ENCODE measurements around the gene ORAI1.
A peak's percentile ranks its signal among the peaks of the same experiment; 100 is the strongest.
"Not testable (repeated sequence)": the region's sequence is repeated elsewhere in the genome, so short reads cannot be mapped to it uniquely, and the experiment has no call there.

Gene ORAI1

DNA sequence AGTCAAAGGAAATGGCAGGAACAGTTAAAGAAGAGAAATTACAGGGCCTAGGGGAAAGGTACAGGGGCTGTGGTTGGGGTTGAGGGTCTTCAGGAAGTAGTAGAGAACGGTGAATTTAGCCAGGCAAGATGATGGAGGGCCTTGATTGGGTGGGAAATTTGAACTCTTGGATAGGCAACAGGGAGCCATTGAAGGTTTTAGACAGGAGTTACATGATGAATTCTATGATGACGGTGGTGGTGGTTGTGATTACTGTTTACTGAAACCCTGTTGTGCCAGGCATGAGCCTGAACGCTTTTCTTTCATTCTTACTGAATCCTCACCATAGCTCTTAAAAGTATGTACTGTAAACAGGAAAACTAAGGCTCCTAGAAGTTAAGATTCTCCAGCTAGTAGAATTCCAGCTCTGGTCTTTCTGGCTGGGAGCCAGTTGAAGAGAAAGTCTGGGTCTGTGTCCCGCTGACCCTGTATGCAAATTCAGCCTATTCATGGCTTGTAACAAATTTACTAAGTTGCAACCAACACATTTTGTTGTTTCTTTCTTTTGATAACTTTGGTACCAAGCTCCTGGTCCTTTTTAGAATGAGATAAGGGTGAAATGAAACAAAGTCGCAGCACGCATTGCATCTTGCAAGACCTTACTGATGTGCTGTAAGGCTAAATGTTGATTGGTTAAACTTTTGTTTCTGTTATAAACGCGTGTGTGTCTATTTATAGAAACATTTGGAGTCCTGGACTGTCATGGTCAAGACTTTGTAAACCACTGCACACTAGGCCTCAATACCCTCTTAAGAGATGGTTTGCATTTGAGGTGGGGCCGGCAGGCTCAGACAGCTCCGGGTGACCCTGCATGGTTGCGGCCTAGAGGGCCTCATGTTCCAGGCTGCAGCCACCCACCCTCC, 6.0 kb downstream of the ORAI1 start:
- CTCF ChIA-PET: interaction anchor here (0.5 to 4.1 kb wide), 8 partner anchors 9 to 1593 kb away, joined by 3 to 18 read pairs (median 4); no protein-coding TSS in a partner anchor
- H3K9me3 ChIP-seq (ENCODE audit: control extremely low read depth in 1 of 5, control insufficient read depth in 4 of 5, insufficient read depth in 2 of 5, low read depth in 1 of 5, low read length in 4 of 5): no peaks in the 10 kb centered on the region
- POLR2A ChIA-PET: no interaction called here
- H3K4me1 ChIP-seq (ENCODE audit: control extremely low read depth in 1 of 4, control insufficient read depth in 4 of 4, insufficient read depth in 4 of 4, low read length in 3 of 4): peaks cover 22 to 86% (median 73%) of the 10 kb centered on the region in 4 experiments
- peak overlapping the region; percentile 47 to 66 for H3K27ac ChIP-seq (ENCODE audit: insufficient read depth in 1 of 2, low read depth in 1 of 2, low read length in 2 of 2, poor library complexity in 1 of 2, severe bottlenecking in 2 of 2)
- WGBS (ENCODE audit: insufficient coverage): 78% methylated on average over 9 of the region's 11 CpGs
- H3K4me3 ChIP-seq (ENCODE audit: control insufficient read depth in 1 of 7, extremely low read depth in 1 of 7, insufficient read depth in 4 of 7, low read depth in 2 of 7, low read length in 6 of 7): peak overlapping the region in 2 of 7 experiments; percentile 13 to 39
- no peak for DNase-seq
- H3K27me3 ChIP-seq (replicated peaks in 2 of 5; ENCODE audit: control insufficient read depth in 4 of 5, insufficient read depth in 5 of 5, low read length in 4 of 5): no peaks in the 10 kb centered on the region
- H3K36me3 ChIP-seq (ENCODE audit: control insufficient read depth in 4 of 4, insufficient read depth in 4 of 4, low read length in 3 of 4): peaks cover 0 to 47% (median 2%) of the 10 kb centered on the region in 4 experiments

GRCh38 chr12:121633833-121634196, 7.5 kb downstream of the ORAI1 start:
- H3K27ac ChIP-seq (ENCODE audit: insufficient read depth in 1 of 2, low read depth in 1 of 2, low read length in 2 of 2, poor library complexity in 1 of 2, severe bottlenecking in 2 of 2); POLR2A ChIA-PET; H3K9me3 ChIP-seq (ENCODE audit: control extremely low read depth in 1 of 5, control insufficient read depth in 4 of 5, insufficient read depth in 2 of 5, low read depth in 1 of 5, low read length in 4 of 5); DNase-seq; H3K27me3 ChIP-seq (replicated peaks in 2 of 5; ENCODE audit: control insufficient read depth in 4 of 5, insufficient read depth in 5 of 5, low read length in 4 of 5); H3K4me3 ChIP-seq (ENCODE audit: control insufficient read depth in 1 of 7, extremely low read depth in 1 of 7, insufficient read depth in 4 of 7, low read depth in 2 of 7, low read length in 6 of 7): not testable (repeated sequence)
- CTCF ChIA-PET: interaction anchor here (1.7 kb wide), 1 partner anchor 10 kb away, joined by 8 read pairs; no protein-coding TSS in a partner anchor
- no CpG with 5 or more reads among the region's 11 CpGs for WGBS (ENCODE audit: insufficient coverage)
- Histone ChIP-seq H3K4me1 (ENCODE audit: control extremely low read depth in 1 of 4, control insufficient read depth in 4 of 4, insufficient read depth in 4 of 4, low read length in 3 of 4) (peaks cover 16 to 86% (median 70%) of the 10 kb centered on the region in 4 experiments), H3K36me3 (ENCODE audit: control insufficient read depth in 4 of 4, insufficient read depth in 4 of 4, low read length in 3 of 4) (peaks cover 0 to 54% (median 5%) of the 10 kb centered on the region in 4 experiments)

GRCh38 chr12:121634836-121635235, 8.5 kb downstream of the ORAI1 start:
- H3K36me3 ChIP-seq (ENCODE audit: control insufficient read depth in 4 of 4, insufficient read depth in 4 of 4, low read length in 3 of 4): peaks cover 0 to 57% (median 6%) of the 10 kb centered on the region in 4 experiments
- no peaks in the 10 kb centered on the region for H3K9me3 ChIP-seq (ENCODE audit: control extremely low read depth in 1 of 5, control insufficient read depth in 4 of 5, insufficient read depth in 2 of 5, low read depth in 1 of 5, low read length in 4 of 5)
- H3K27me3 ChIP-seq (replicated peaks in 2 of 5; ENCODE audit: control insufficient read depth in 4 of 5, insufficient read depth in 5 of 5, low read length in 4 of 5): no peaks in the 10 kb centered on the region
- POLR2A ChIA-PET: interaction anchor here (0.7 to 0.9 kb wide), 3 partner anchors 8 to 55 kb away, joined by 3 to 7 read pairs (median 4); partner anchors contain the start of gene ORAI1
- H3K4me3 ChIP-seq (ENCODE audit: control insufficient read depth in 1 of 7, extremely low read depth in 1 of 7, insufficient read depth in 4 of 7, low read depth in 2 of 7, low read length in 6 of 7): peak overlapping the region in 3 of 7 experiments; percentile 26 to 47 (median 34)
- H3K4me1 ChIP-seq (ENCODE audit: control extremely low read depth in 1 of 4, control insufficient read depth in 4 of 4, insufficient read depth in 4 of 4, low read length in 3 of 4): peaks cover 9 to 79% (median 60%) of the 10 kb centered on the region in 4 experiments
- CTCF ChIA-PET: interaction anchor here (1.1 to 5.7 kb wide), 6 partner anchors 8 to 46 kb away, joined by 3 to 56 read pairs (median 5); partner anchors contain the start of genes MORN3 and ORAI1
- WGBS (ENCODE audit: insufficient coverage): 33% methylated on average over 4 of the region's 13 CpGs
- H3K27ac ChIP-seq (ENCODE audit: insufficient read depth in 1 of 2, low read depth in 1 of 2, low read length in 2 of 2, poor library complexity in 1 of 2, severe bottlenecking in 2 of 2): peak overlapping the region; percentile 25 to 35
- no peak for DNase-seq

GRCh38 chr12:121637231-121637914, 11.0 kb downstream of the ORAI1 start:
- H3K4me3 ChIP-seq (ENCODE audit: control insufficient read depth in 1 of 7, extremely low read depth in 1 of 7, insufficient read depth in 4 of 7, low read depth in 2 of 7, low read length in 6 of 7): peak overlapping the region in 3 of 7 experiments; percentile 4 to 50 (median 9)
- peak in 2 of 3 donors; percentile 24 to 55 for DNase-seq
- H3K36me3 ChIP-seq (ENCODE audit: control insufficient read depth in 4 of 4, insufficient read depth in 4 of 4, low read length in 3 of 4): peaks cover 3 to 55% (median 20%) of the 10 kb centered on the region in 4 experiments
- no peaks in the 10 kb centered on the region for H3K9me3 ChIP-seq (ENCODE audit: control extremely low read depth in 1 of 5, control insufficient read depth in 4 of 5, insufficient read depth in 2 of 5, low read depth in 1 of 5, low read length in 4 of 5)
- POLR2A ChIA-PET: interaction anchor here (0.7 to 2.6 kb wide), 2 partner anchors 12 to 270 kb away, joined by 3 to 11 read pairs; no protein-coding TSS in a partner anchor
- no peaks in the 10 kb centered on the region for H3K27me3 ChIP-seq (replicated peaks in 2 of 5; ENCODE audit: control insufficient read depth in 4 of 5, insufficient read depth in 5 of 5, low read length in 4 of 5)
- peaks cover 2 to 55% (median 35%) of the 10 kb centered on the region in 4 experiments for H3K4me1 ChIP-seq (ENCODE audit: control extremely low read depth in 1 of 4, control insufficient read depth in 4 of 4, insufficient read depth in 4 of 4, low read length in 3 of 4)
- WGBS (ENCODE audit: insufficient coverage): 21% methylated on average over 5 of the region's 10 CpGs
- peak overlapping the region; percentile 40 to 71 for H3K27ac ChIP-seq (ENCODE audit: insufficient read depth in 1 of 2, low read depth in 1 of 2, low read length in 2 of 2, poor library complexity in 1 of 2, severe bottlenecking in 2 of 2)
- CTCF ChIA-PET: interaction anchor here (0.6 to 6.4 kb wide), 8 partner anchors 10 to 142 kb away, joined by 3 to 56 read pairs (median 4); partner anchors contain the start of genes MORN3 and ORAI1

DNA sequence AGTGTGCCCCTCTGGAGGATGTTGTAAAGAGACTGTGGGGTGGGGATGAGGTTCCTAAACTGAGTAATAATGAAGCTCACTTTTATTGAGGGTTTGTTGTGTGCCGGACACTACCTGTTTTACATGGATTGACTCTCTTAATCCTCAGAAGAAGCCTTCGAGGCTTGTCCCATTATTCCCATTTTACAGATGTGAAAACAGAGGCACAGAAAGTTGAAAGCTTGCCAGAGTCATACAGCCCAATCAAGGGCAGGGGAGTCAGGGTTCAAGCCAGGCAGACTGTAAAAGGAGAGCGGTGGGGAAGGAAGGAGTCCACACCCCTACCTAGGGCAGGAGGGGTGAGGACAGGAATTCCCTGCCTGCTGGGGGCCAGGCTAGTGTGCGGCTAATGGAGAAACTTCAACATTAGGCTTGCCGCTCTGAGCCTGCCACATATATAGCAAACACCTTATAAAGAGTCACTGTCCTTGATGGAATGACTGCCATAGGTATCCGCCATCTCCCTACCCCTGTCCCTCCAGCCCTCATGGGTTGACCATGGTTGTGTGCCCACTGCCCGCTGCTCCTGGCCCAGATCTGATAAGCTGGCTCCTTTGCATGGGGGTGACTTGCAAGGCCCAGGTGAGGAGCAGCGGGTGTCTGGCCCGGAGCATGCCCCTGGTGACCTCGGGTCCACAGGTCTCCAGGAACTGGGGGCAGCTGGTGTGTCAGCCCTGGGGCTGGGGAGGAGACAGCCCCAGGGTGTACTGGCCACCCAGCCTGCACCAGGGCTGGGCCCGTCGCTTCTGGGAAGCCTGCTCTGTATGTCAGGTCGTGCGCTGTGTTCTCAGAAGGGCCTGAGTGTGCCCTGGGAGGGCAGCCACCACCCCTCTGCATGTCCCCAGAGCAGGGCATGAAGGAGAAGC, 12.2 kb downstream of the ORAI1 start:
- POLR2A ChIA-PET: interaction anchor here (1.1 kb wide), 1 partner anchor 11 kb away, joined by 3 read pairs; no protein-coding TSS in a partner anchor
- peaks cover 3 to 49% (median 22%) of the 10 kb centered on the region in 4 experiments for H3K36me3 ChIP-seq (ENCODE audit: control insufficient read depth in 4 of 4, insufficient read depth in 4 of 4, low read length in 3 of 4)
- peak overlapping the region; percentile 40 to 71 for H3K27ac ChIP-seq (ENCODE audit: insufficient read depth in 1 of 2, low read depth in 1 of 2, low read length in 2 of 2, poor library complexity in 1 of 2, severe bottlenecking in 2 of 2)
- H3K4me1 ChIP-seq (ENCODE audit: control extremely low read depth in 1 of 4, control insufficient read depth in 4 of 4, insufficient read depth in 4 of 4, low read length in 3 of 4): peaks cover 2 to 44% (median 25%) of the 10 kb centered on the region in 4 experiments
- CTCF ChIA-PET: interaction anchor here (0.6 to 6.4 kb wide), 5 partner anchors 10 to 29 kb away, joined by 3 to 56 read pairs (median 25); partner anchors contain the start of genes MORN3 and ORAI1
- H3K4me3 ChIP-seq (ENCODE audit: control insufficient read depth in 1 of 7, extremely low read depth in 1 of 7, insufficient read depth in 4 of 7, low read depth in 2 of 7, low read length in 6 of 7): no peak overlapping the region
- no peaks in the 10 kb centered on the region for H3K9me3 ChIP-seq (ENCODE audit: control extremely low read depth in 1 of 5, control insufficient read depth in 4 of 5, insufficient read depth in 2 of 5, low read depth in 1 of 5, low read length in 4 of 5)
- no peak for DNase-seq
- 97% methylated on average over 14 of the region's 14 CpGs for WGBS (ENCODE audit: insufficient coverage)
- no peaks in the 10 kb centered on the region for H3K27me3 ChIP-seq (replicated peaks in 2 of 5; ENCODE audit: control insufficient read depth in 4 of 5, insufficient read depth in 5 of 5, low read length in 4 of 5)

DNA sequence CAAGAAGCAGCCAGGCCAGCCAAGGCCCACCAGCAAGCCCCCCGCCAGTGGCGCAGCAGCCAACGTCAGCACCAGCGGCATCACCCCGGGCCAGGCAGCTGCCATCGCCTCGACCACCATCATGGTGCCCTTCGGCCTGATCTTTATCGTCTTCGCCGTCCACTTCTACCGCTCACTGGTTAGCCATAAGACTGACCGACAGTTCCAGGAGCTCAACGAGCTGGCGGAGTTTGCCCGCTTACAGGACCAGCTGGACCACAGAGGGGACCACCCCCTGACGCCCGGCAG, 15.0 kb downstream of the ORAI1 start:
- Histone ChIP-seq H3K36me3 (ENCODE audit: control insufficient read depth in 4 of 4, insufficient read depth in 4 of 4, low read length in 3 of 4) (peaks cover 7 to 49% (median 26%) of the 10 kb centered on the region in 4 experiments), H3K27ac (ENCODE audit: insufficient read depth in 1 of 2, low read depth in 1 of 2, low read length in 2 of 2, poor library complexity in 1 of 2, severe bottlenecking in 2 of 2) (no peak overlapping the region), H3K4me3 (ENCODE audit: control insufficient read depth in 1 of 7, extremely low read depth in 1 of 7, insufficient read depth in 4 of 7, low read depth in 2 of 7, low read length in 6 of 7) (no peak overlapping the region), H3K9me3 (ENCODE audit: control extremely low read depth in 1 of 5, control insufficient read depth in 4 of 5, insufficient read depth in 2 of 5, low read depth in 1 of 5, low read length in 4 of 5) (no peaks in the 10 kb centered on the region), H3K27me3 (replicated peaks in 2 of 5; ENCODE audit: control insufficient read depth in 4 of 5, insufficient read depth in 5 of 5, low read length in 4 of 5) (no peaks in the 10 kb centered on the region), H3K4me1 (ENCODE audit: control extremely low read depth in 1 of 4, control insufficient read depth in 4 of 4, insufficient read depth in 4 of 4, low read length in 3 of 4) (peaks cover 2 to 28% (median 17%) of the 10 kb centered on the region in 4 experiments)
- WGBS (ENCODE audit: insufficient coverage): 98% methylated on average over 15 of the region's 18 CpGs
- CTCF ChIA-PET: interaction anchor here (0.6 to 6.4 kb wide), 4 partner anchors 9 to 62 kb away, joined by 3 to 25 read pairs (median 4); partner anchors contain the start of gene ORAI1
- POLR2A ChIA-PET: interaction anchor here (0.6 kb wide), 1 partner anchor 13 kb away, joined by 3 read pairs; no protein-coding TSS in a partner anchor
- DNase-seq: no peak
